Heart left ventricle (tissue), 13 donors: ENCODE data around the gene WASL.

ENCODE experiments used
- POLR2A ChIP-seq, 2 donors: fragments of 450-650 bp; IDR thresholded peaks; one replicate each; pipeline ENCODE4 v1.6.1; 2017; ENCODE audit warnings: antibody characterized with exemption in 2 of 2, mild to moderate bottlenecking in 2 of 2, moderate library complexity in 2 of 2
- TF ChIP-seq, protein P1 (sequence below), 12 donors: fragments of 200-600 bp; sonication (generic) in 4 of 12; IDR thresholded peaks; one replicate each; pipeline versions ENCODE4 v1.5.0 to v1.8.0; 2018 to 2022; ENCODE audit warnings: antibody characterized with exemption in 12 of 12, mild to moderate bottlenecking in 5 of 12
- donor health status: ischemic (EF 13 %, LVEDD 7.1; RV severe dilation, severe dysfunction).
- donor health status: DM: no; HTN: yes; CAD: no.
- donor health status: DM: no; HTN: no; CAD: no.
- donor health status: ischemic (EF 25% LVEDD 6.9; RV normal size, moderate dysfunction).
- donor health status: ischemic (EF 25% LVEDD 5.7; RV mildly dilated, moderate dysfunction).
- donor health status: ischemic (EF 35%, LVEDD 5.7; RV mildly dilated, moderate dysfunction).
- donor health status: nonischemic (EF 11% LVEDD 7.7; RV severe dilation, severe dysfunction).
- donor health status: DM: yes; HTN: yes; CAD: no.
- donor health status: PGD.
- donor health status: ischemic (EF 29% LVEDD 5.4; RV normal size, mild dysfunction).
- donor health status: nonischemic (EF 23%, LVEDD 6.1; RV moderate dilation, normal function).

DNA sequence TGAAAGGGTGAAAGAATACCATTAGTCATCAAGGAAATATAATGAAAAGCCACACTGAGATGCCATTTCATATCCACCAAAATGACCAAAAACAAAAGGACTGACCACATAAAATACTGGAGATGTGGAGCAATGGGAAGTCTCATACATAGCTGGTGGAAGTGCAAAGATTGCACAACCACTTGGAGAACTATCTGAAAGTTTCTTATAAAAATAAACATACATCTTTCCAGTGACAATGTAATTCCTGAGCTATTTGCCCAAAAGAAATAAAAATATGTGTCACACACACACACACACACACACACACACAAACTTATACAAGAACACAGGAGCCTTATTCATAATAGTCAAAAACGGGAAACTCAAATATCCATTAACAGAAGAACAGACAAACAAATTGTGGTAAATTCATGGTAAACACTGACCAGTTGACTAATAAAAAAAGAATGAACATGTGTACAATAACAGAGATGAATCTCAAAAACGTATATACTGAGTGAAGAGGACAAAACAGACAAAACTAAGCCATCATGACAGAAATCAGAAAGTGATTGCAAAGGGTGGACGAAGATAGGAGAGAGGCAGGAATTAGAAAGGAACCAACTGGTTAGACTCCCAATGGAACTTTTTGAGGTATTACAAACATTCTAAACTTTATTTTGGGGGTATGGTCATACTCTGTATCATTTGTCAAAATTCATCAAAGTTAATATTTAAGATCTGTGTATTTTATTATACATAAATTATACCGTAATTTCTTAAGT lies 21.5 kb downstream of the WASL start:
- TF ChIP-seq, protein P1, sequence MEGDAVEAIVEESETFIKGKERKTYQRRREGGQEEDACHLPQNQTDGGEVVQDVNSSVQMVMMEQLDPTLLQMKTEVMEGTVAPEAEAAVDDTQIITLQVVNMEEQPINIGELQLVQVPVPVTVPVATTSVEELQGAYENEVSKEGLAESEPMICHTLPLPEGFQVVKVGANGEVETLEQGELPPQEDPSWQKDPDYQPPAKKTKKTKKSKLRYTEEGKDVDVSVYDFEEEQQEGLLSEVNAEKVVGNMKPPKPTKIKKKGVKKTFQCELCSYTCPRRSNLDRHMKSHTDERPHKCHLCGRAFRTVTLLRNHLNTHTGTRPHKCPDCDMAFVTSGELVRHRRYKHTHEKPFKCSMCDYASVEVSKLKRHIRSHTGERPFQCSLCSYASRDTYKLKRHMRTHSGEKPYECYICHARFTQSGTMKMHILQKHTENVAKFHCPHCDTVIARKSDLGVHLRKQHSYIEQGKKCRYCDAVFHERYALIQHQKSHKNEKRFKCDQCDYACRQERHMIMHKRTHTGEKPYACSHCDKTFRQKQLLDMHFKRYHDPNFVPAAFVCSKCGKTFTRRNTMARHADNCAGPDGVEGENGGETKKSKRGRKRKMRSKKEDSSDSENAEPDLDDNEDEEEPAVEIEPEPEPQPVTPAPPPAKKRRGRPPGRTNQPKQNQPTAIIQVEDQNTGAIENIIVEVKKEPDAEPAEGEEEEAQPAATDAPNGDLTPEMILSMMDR (IDR thresholded peaks at IDR 0.05): no peak
- TF ChIP-seq POLR2A (IDR thresholded peaks at IDR 0.05): no peak
